A549 (cell line): ENCODE results near the gene DPEP3. TPM values are rescaled to one million over a fixed set of nuclear protein-coding genes. Genes with fewer than 3 reads are reported as not detected.

Experiments
- ATAC-seq, 2 experiments: fragments of 200-7000 bp in 1 of 2; fragments of >200 bp in 1 of 2; cut with Nextera tagmentation in 1 of 2; cut with Tn5 transposase in 1 of 2; 3 replicates each; pipeline versions ENCODE4 v1.8.0 to v1.9.1; 2018 to 2020; ENCODE audit warnings: mild to moderate bottlenecking in 1 of 2, moderate library complexity in 1 of 2
- CTCF ChIA-PET: fragments of 300-600 bp; sonication (Branson Sonifier 250); formaldehyde crosslinking; extraction: SDS; loops from one replicate; lab custom pipeline; 2021; ENCODE audit warnings: antibody characterized with exemption, inconsistent platforms; lab: Yijun Ruan, JAX
- POLR2A ChIA-PET: fragments of 350-600 bp; formaldehyde crosslinking; extraction: SDS; loops from one replicate; lab custom pipeline; 2021; ENCODE audit warnings: antibody characterized with exemption, inconsistent platforms; lab: Yijun Ruan, JAX
- DNase-seq, 2 experiments: peaks; one replicate each; pipeline versions ENCODE4 v3.0.0 to v3.0.0-alpha.2; 2011 to 2016; ENCODE audit warnings: low read depth in 1 of 2, low spot score in 1 of 2
- FAIRE-seq: peaks from 2 replicates; lab custom pipeline; 2011; peaks lifted over from hg19 to GRCh38; lab: Jason Lieb, UNC
- H3K27ac ChIP-seq, 2 experiments: fragments of >200 bp; sonication (Bioruptor Twin); formaldehyde crosslinking; 3 replicates each; pipeline ENCODE4 v1.5.1; 2016 to 2017
- H3K4me1 ChIP-seq: fragments of >200 bp; sonication (Bioruptor Twin); formaldehyde crosslinking; 3 replicates; pipeline ENCODE4 v1.6.1; 2016
- H3K4me2 ChIP-seq: fragments of >200 bp; sonication (Bioruptor Twin); formaldehyde crosslinking; 3 replicates; pipeline ENCODE4 v1.6.1; 2016
- H3K4me3 ChIP-seq: fragments of >200 bp; sonication (Bioruptor Twin); formaldehyde crosslinking; 3 replicates; pipeline ENCODE4 v1.5.1; 2016
- H3K9me3 ChIP-seq: fragments of >200 bp; sonication (Bioruptor Twin); formaldehyde crosslinking; 3 replicates; pipeline ENCODE4 v1.6.1; 2016
- CBX2 ChIP-seq: fragments of 200-600 bp; sonication (generic); IDR thresholded peaks from 2 replicates; pipeline ENCODE4 v1.6.1; 2016; ENCODE audit warnings: low read depth, mild to moderate bottlenecking, borderline replicate concordance
- CBX8 ChIP-seq: fragments of 200-600 bp; sonication (generic); IDR thresholded peaks from 2 replicates; pipeline ENCODE4 v1.6.1; 2016
- CHD2 ChIP-seq: fragments of 150-350 bp; IDR thresholded peaks from 2 replicates; pipeline ENCODE4 v1.6.1; 2014; ENCODE audit warnings: low read length; ENCODE audit not compliant: partially characterized antibody
- EHF ChIP-seq: fragments of 250-450 bp; sonication (Bioruptor Pico); IDR thresholded peaks from 2 replicates; pipeline ENCODE4 v1.5.0; 2020; ENCODE audit warnings: mild to moderate bottlenecking
- EP300 ChIP-seq, 2 experiments: fragments of >200 bp; sonication (Bioruptor Twin); formaldehyde crosslinking; IDR thresholded peaks; 2 replicates in 1 of 2; 3 replicates in 1 of 2; pipeline ENCODE4 v1.6.1; 2016 to 2017
- FOSB ChIP-seq: fragments of 250-450 bp; sonication (Bioruptor Pico); IDR thresholded peaks from 2 replicates; pipeline ENCODE4 v1.5.0; 2020; ENCODE audit warnings: mild to moderate bottlenecking, moderate library complexity
- FOXS1 ChIP-seq: fragments of 250-450 bp; sonication (Bioruptor Pico); IDR thresholded peaks from 2 replicates; pipeline ENCODE4 v1.5.0; 2020; ENCODE audit warnings: mild to moderate bottlenecking, moderate library complexity
- GATA3 ChIP-seq: IDR thresholded peaks from 2 replicates; pipeline ENCODE4 v1.6.1; 2012; ENCODE audit warnings: borderline replicate concordance
- HDAC2 ChIP-seq: fragments of 200-600 bp; sonication (generic); IDR thresholded peaks from 2 replicates; pipeline ENCODE4 v1.6.1; 2016
- HOXB13 ChIP-seq: fragments of 250-450 bp; sonication (Bioruptor Pico); IDR thresholded peaks from 2 replicates; pipeline ENCODE4 v1.5.0; 2020; ENCODE audit warnings: low read depth, mild to moderate bottlenecking, moderate library complexity
- JUNB ChIP-seq: fragments of >200 bp; sonication (Bioruptor Twin); formaldehyde crosslinking; IDR thresholded peaks from 2 replicates; pipeline ENCODE4 v1.6.1; 2016
- KDM1A ChIP-seq: fragments of 200-600 bp; sonication (generic); IDR thresholded peaks from 2 replicates; pipeline ENCODE4 v1.6.1; 2016; ENCODE audit warnings: low read depth, mild to moderate bottlenecking
- MAFK ChIP-seq: fragments of 450-650 bp; IDR thresholded peaks from 2 replicates; pipeline ENCODE4 v1.6.1; 2014; ENCODE audit not compliant: partially characterized antibody
- MYC ChIP-seq: IDR thresholded peaks from 2 replicates; pipeline ENCODE4 v1.6.1; 2012; ENCODE audit warnings: mild to moderate bottlenecking, inconsistent platforms, low read length, improper control_type of control experiment, borderline replicate concordance
- POLR2A ChIP-seq: IDR thresholded peaks from 2 replicates; pipeline ENCODE4 v1.6.1; 2012; ENCODE audit warnings: mild to moderate bottlenecking, low read length
- POLR2AphosphoS2 ChIP-seq: conservative IDR thresholded peaks from 2 replicates; pipeline ENCODE4 v1.6.1; 2012; ENCODE audit warnings: low read length, improper control_type of control experiment, inconsistent platforms
- RCOR1 ChIP-seq: fragments of 150-350 bp; IDR thresholded peaks from 2 replicates; pipeline ENCODE4 v1.6.1; 2014; ENCODE audit warnings: antibody characterized with exemption, low read length, low read depth
- RFX5 ChIP-seq: fragments of 450-650 bp; IDR thresholded peaks from 2 replicates; pipeline ENCODE4 v1.7.1; 2014; ENCODE audit warnings: antibody characterized with exemption, mild to moderate bottlenecking, moderate library complexity
- RNF2 ChIP-seq: fragments of 200-600 bp; sonication (generic); IDR thresholded peaks from 2 replicates; pipeline ENCODE4 v1.6.1; 2016; ENCODE audit warnings: low read depth, mild to moderate bottlenecking, antibody characterized with exemption, moderate library complexity, borderline replicate concordance
- SMC3 ChIP-seq: fragments of >200 bp; sonication (Bioruptor Twin); formaldehyde crosslinking; IDR thresholded peaks from 3 replicates; pipeline ENCODE4 v1.6.1; 2018; ENCODE audit warnings: inconsistent platforms
- SREBF2 ChIP-seq: fragments of 450-650 bp; IDR thresholded peaks from 2 replicates; pipeline ENCODE4 v1.6.1; 2014; ENCODE audit warnings: mild to moderate bottlenecking, moderate library complexity
- ZC3H11A ChIP-seq: fragments of 450-650 bp; IDR thresholded peaks from 2 replicates; pipeline ENCODE4 v1.6.1; 2014; ENCODE audit warnings: antibody characterized with exemption, mild to moderate bottlenecking
- ZSCAN20 ChIP-seq: fragments of 250-450 bp; sonication (Bioruptor Pico); IDR thresholded peaks from 2 replicates; pipeline ENCODE4 v1.8.0; 2022; ENCODE audit warnings: mild to moderate bottlenecking, moderate library complexity
- whole genome bisulfite sequencing: methylation state at CpG from one replicate; pipeline ENCODE4 v1.1.6; 2017; ENCODE audit errors: missing lambda C conversion rate; 5-methylcytosine and 5-hydroxymethylcytosine counted together
- polyA plus RNA-seq, 4 experiments: library from polyadenylated mRNA; depleted of rRNA in 3 of 4; stranded (reverse); fragments of >200 nt; fragmentation: RNase III in 1 of 4; extraction: RNeasy Plus Mini Kit Qiagen cat#74134 plus additional on column Dnase treatment in 1 of 4; gene quantifications; 2 replicates in 3 of 4; 3 replicates in 1 of 4; pipeline ENCODE4 v1.2.3, GENCODE V29; 2011 to 2017
- TF ChIP-seq, protein P1 (sequence below): IDR thresholded peaks from 2 replicates; pipeline ENCODE4 v1.6.1; 2012
- TF ChIP-seq, protein P2 (sequence below): fragments of 250-450 bp; sonication (Bioruptor Pico); IDR thresholded peaks from 2 replicates; pipeline ENCODE4 v1.5.0; 2021; ENCODE audit warnings: mild to moderate bottlenecking, moderate library complexity, borderline replicate concordance
- TF ChIP-seq, protein P3 (sequence below): fragments of 150-350 bp; IDR thresholded peaks from 2 replicates; pipeline ENCODE4 v1.6.1; 2014; ENCODE audit warnings: low read depth, mild to moderate bottlenecking, low read length
- TF ChIP-seq, protein P4 (sequence below): IDR thresholded peaks from 2 replicates; pipeline ENCODE4 v1.6.1; 2012; ENCODE audit warnings: low read depth, borderline replicate concordance
- TF ChIP-seq, protein P5 (sequence below): fragments of >200 bp; sonication (Bioruptor Twin); formaldehyde crosslinking; IDR thresholded peaks from 3 replicates; pipeline ENCODE4 v1.5.1; 2016
- TF ChIP-seq, protein P6 (sequence below): fragments of >200 bp; sonication (Bioruptor Twin); formaldehyde crosslinking; IDR thresholded peaks from 2 replicates; pipeline ENCODE4 v1.6.1; 2016

The DPEP3 gene
- polyA plus RNA-seq, 2 of the 4 experiments (the other 2 are of a cell fraction) = not detected

DNA sequence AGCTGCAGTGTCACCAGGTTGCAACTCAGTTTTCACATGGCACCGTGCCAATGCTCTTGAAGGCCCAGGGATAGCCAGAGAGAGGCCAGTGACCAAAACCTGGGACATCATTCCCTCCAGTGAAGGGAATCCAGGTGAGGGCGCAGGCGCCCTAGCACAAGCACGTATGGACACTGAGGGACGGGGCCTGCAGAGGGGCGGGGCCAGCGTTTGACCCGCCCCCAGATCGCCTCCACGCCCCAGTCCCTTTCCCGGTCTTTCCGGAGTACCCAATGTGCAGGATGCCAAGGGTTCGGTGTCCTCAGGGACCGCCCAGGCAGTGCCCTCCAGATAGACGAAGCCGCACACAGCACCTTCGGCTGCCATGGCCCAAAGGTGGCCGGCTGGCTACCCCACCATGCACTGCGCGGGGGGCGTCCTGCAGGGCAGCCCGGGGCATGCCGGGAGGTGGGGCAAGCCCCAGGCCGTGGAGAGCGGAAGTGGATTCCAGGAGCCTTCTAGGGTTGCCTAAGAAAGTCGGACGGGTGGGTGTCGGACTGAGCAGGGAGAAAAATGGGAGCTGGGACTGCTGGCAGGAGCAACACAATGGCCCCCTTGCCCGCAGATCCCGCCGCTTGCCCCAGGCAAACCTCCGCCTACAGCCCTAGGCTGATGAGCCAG, 16.5 kb downstream of the DPEP3 start:
- ATAC-seq (no peak), FAIRE-seq (no peak), DNase-seq (no peak)
- Histone ChIP-seq H3K4me2 (no peak overlapping the region), H3K9me3 (no peaks in the 10 kb centered on the region), H3K4me3 (no peak overlapping the region), H3K4me1 (peaks cover 20% of the 10 kb centered on the region), H3K27ac (no peak overlapping the region)
- ChIA-PET CTCF (interaction anchor here (1.2 to 1.9 kb wide), 3 partner anchors 21 to 148 kb away, joined by 3 to 9 read pairs (median 5); no protein-coding TSS in a partner anchor), POLR2A (interaction anchor here (0.9 kb wide), 1 partner anchor 28 kb away, joined by 3 read pairs; no protein-coding TSS in a partner anchor)
- WGBS = 92% methylated on average over 20 of the region's 32 CpGs
- TF ChIP-seq MYC (no peak), MAFK (no peak), POLR2AphosphoS2 (no peak), EP300 (IDR thresholded peaks at IDR 0.05) (no peak), RNF2 (no peak), HDAC2 (no peak), FOSB (no peak), GATA3 (no peak), JUNB (no peak), SREBF2 (no peak), HOXB13 (CRISPR knock-in tag) (no peak), FOXS1 (CRISPR knock-in tag) (no peak), CHD2 (no peak)
- TF ChIP-seq, protein P1, sequence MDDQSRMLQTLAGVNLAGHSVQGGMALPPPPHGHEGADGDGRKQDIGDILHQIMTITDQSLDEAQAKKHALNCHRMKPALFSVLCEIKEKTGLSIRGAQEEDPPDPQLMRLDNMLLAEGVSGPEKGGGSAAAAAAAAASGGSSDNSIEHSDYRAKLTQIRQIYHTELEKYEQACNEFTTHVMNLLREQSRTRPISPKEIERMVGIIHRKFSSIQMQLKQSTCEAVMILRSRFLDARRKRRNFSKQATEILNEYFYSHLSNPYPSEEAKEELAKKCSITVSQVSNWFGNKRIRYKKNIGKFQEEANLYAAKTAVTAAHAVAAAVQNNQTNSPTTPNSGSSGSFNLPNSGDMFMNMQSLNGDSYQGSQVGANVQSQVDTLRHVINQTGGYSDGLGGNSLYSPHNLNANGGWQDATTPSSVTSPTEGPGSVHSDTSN = no peak
- TF ChIP-seq, protein P2, sequence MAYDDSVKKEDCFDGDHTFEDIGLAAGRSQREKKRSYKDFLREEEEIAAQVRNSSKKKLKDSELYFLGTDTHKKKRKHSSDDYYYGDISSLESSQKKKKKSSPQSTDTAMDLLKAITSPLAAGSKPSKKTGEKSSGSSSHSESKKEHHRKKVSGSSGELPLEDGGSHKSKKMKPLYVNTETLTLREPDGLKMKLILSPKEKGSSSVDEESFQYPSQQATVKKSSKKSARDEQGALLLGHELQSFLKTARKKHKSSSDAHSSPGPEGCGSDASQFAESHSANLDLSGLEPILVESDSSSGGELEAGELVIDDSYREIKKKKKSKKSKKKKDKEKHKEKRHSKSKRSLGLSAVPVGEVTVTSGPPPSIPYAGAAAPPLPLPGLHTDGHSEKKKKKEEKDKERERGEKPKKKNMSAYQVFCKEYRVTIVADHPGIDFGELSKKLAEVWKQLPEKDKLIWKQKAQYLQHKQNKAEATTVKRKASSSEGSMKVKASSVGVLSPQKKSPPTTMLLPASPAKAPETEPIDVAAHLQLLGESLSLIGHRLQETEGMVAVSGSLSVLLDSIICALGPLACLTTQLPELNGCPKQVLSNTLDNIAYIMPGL (CRISPR knock-in tag) = no peak

DNA sequence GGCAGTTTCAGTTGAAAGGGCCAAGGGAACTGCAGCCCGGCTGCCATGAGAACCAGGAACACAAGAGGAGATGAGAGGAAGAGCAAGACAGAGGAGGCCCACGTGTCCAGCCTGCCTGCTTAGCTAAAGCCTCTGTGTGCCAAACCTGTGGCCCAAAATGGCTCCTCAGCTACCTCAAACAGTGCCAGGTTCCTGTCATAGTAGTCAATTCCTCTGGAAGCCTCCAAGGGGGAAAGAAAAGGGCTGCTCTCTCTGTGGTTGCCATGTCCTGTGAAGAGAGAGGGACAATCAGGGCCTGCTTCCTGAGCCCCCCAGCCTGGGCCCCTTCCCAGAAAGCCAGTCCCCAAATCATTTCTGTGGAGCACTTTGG, 17.0 kb downstream of the DPEP3 start:
- peaks cover 20% of the 10 kb centered on the region for H3K4me1 ChIP-seq
- POLR2A ChIA-PET = interaction anchor here (0.9 kb wide), 1 partner anchor 28 kb away, joined by 3 read pairs; no protein-coding TSS in a partner anchor

More for the DNA sequence above, 17.0 kb downstream of the DPEP3 start:
- FAIRE-seq = no peak
- 98% methylated on average over 2 of the region's 2 CpGs for WGBS
- Histone ChIP-seq H3K9me3 (no peaks in the 10 kb centered on the region), H3K4me3 (no peak overlapping the region), H3K27ac (no peak overlapping the region), H3K4me2 (no peak overlapping the region)
- CTCF ChIA-PET = interaction anchor here (0.5 to 1.9 kb wide), 6 partner anchors 10 to 147 kb away, joined by 3 to 9 read pairs (median 3); no protein-coding TSS in a partner anchor
- DNase-seq = no peak
- ATAC-seq = no peak
- TF ChIP-seq, protein P1 = no peak
- TF ChIP-seq, protein P3, sequence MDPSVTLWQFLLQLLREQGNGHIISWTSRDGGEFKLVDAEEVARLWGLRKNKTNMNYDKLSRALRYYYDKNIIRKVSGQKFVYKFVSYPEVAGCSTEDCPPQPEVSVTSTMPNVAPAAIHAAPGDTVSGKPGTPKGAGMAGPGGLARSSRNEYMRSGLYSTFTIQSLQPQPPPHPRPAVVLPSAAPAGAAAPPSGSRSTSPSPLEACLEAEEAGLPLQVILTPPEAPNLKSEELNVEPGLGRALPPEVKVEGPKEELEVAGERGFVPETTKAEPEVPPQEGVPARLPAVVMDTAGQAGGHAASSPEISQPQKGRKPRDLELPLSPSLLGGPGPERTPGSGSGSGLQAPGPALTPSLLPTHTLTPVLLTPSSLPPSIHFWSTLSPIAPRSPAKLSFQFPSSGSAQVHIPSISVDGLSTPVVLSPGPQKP = no peak
- TF ChIP-seq ZSCAN20 (CRISPR knock-in tag) (no peak), MAFK (no peak), KDM1A (no peak), RFX5 (no peak), ZC3H11A (no peak), POLR2A (no peak), CBX2 (no peak), GATA3 (no peak), RCOR1 (no peak), EHF (CRISPR knock-in tag) (no peak), CBX8 (no peak), MYC (no peak), SMC3 (no peak), HDAC2 (no peak), EP300 (IDR thresholded peaks at IDR 0.05) (no peak)
- TF ChIP-seq, protein P4, sequence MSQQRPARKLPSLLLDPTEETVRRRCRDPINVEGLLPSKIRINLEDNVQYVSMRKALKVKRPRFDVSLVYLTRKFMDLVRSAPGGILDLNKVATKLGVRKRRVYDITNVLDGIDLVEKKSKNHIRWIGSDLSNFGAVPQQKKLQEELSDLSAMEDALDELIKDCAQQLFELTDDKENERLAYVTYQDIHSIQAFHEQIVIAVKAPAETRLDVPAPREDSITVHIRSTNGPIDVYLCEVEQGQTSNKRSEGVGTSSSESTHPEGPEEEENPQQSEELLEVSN = no peak
- TF ChIP-seq, protein P5, sequence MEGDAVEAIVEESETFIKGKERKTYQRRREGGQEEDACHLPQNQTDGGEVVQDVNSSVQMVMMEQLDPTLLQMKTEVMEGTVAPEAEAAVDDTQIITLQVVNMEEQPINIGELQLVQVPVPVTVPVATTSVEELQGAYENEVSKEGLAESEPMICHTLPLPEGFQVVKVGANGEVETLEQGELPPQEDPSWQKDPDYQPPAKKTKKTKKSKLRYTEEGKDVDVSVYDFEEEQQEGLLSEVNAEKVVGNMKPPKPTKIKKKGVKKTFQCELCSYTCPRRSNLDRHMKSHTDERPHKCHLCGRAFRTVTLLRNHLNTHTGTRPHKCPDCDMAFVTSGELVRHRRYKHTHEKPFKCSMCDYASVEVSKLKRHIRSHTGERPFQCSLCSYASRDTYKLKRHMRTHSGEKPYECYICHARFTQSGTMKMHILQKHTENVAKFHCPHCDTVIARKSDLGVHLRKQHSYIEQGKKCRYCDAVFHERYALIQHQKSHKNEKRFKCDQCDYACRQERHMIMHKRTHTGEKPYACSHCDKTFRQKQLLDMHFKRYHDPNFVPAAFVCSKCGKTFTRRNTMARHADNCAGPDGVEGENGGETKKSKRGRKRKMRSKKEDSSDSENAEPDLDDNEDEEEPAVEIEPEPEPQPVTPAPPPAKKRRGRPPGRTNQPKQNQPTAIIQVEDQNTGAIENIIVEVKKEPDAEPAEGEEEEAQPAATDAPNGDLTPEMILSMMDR = no peak
- TF ChIP-seq, protein P6, sequence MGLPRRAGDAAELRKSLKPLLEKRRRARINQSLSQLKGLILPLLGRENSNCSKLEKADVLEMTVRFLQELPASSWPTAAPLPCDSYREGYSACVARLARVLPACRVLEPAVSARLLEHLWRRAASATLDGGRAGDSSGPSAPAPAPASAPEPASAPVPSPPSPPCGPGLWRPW = no peak
